NCI-H2081 treated with DMSO at 0.1 percent for 48 hours (cell line): ENCODE data around the gene PPP3CA.

Experiments used
- DNase-seq: peaks from one replicate; lab custom pipeline; 2025; lab: John Stamatoyannopoulos, UW

Gene PPP3CA

DNA sequence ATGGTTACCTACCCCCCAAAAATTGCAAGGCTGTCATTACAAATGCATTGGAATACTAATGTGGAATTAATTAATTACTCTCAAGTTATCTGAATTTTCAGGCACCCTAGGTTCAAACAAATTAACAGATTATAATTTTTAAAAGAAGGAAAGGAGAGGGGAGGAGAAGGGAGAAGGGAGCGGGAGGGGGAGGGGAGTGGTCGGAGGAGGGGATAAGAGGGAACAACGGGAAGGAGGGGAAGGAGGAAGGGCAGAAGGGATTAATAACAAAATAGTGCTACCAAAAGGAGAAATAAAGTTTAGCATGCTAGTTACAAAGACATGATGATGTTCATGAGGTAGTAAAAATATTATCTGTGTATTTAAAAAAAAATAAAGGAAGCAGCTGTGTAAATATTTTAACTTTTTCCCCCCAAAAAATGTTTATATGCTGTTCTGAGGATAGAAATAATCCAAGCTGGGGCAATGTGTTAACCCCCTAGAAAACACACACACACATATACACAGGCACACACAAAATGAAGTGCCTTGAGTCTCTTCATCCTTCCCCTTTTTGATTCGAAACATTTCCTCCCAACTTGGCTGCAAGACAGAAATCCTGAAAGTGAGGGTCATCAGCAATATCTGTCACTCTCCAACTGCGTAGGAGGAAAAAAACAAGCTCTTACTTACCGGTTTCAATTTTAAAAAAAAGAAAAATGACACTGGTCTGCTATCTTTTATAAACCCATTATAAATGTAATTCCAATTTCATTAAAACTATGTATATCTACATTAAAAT, 58.8 kb downstream of the PPP3CA start:
- DNase-seq, result no peak

DNA sequence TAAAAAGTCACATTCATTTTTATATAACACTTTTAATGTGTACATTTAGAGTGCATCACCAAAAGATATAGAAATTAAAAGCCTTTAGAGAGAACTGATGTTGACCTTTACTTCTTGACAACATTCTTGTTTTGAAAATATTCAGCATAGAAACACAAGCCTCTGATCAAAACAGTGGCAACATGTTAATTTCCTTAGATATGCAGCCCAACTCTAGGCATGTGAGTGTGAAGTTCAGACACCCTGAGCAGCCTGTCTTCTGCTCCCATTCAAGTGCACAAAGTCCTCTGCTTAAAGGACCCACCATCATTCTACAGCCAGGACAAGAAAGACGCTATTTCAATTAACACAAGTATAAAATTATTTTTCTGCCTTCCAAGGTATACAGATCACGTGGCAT, 60.0 kb downstream of the PPP3CA start:
- no peak for DNase-seq

DNA sequence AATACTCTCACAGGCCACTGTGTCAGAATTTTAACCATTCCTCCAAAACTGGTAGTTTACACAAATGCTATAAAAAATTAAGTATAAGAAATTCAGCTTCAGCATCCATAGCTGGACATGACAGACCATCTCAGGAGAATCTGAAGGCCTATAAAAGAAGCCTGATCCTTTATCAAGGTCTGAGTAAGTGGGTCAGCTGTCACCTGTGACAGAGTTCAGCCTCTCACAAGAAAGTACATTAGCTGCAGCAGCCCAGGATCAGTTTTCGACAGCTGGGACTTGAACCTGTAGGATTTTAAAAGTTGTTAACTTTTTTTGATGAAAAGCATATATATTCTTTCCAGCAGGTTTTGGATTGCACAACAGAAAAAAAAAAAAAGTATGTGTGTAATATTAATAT, 60.7 kb downstream of the PPP3CA start:
- no peak for DNase-seq

DNA sequence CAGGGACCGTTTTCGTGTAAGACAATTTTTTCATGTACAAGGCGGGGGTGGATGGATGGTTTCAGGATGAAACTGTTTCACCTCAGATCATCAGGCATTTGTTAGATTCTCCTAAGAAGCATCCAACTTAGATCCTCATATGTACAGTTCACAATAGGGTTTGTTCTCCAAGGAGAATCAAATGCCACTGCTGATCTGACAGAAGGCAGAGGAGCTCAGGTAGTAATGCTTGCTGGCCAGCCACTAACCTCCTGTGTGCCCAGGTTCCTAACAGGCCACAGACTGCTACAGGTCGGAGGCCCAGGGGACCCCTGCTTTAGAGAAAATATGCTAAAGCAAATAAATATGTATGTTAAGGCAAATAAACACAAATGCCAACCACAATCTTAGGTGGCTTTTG, 61.3 kb downstream of the PPP3CA start:
- DNase-seq, result no peak

DNA sequence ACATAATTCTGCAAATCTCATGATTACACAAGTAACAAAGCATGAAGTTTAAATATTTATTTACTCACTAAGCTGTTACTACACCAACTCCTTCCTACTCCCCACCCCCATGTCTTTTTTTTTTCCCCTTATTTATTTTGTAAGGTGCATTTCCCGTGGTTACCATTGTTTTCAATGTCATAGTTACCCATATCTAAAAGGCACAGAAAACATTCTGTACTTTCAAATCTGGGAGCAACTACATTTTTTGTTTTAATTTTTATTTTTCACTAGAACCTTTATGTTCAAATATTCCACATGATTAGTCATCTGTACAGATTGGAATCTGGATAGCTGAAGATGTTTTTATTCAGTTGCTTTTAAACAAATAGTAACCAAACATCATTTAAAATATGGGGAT, 62.8 kb downstream of the PPP3CA start:
- DNase-seq, result no peak

DNA sequence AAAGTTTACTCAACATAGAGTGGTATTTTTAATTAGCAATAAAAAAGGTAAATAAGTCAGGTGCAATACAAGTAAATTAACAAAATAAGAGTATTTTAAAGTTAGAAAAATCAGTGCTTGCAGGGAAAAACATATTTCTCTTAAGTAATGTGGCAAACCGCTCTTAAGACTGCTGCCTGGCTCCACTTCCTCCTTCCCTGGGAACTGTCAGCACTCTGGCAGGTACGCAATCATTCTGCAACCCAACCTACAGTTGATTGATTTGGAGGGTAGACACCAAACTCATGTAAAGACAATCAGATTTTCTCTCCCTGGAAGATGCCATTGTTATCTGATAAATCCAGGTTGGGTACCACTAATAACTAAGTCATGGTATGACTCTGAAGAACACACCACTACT, 63.9 kb downstream of the PPP3CA start:
- no peak for DNase-seq

DNA sequence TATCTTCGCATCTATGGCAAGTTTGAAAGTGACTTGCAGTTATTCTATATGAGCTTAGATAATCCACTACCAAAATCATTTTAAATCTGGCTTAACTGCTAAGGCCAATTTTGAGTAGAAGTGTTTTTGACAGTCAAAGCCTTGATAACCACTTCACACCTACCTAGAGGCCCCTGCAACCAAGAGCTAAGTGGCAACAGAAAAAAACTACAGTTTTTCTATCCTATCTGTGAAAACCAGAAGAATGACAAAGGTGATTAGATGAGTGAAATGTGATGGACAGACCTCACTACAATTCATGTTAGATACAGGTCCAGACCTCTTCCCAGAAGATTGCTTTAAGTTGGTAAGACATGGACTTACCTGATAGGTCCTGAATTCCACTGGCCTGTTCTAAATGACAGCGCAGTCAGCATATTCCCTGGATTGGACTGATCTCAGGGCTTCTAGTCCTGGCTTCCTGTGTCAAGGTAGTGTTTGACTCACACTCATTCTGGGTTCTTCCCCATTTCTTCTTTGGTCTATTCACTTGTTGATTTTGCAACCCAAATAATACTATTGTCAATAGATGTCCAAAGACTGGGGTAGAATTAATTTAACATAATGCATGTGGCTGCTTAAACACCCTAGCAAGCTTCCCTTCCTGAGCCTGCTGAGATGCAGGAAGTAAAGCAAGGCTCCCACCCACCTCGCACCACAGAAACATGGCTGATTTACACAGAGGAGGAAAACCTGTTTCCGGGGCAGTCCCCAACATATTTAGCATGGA, 65.1 kb downstream of the PPP3CA start:
- DNase-seq, result no peak

DNA sequence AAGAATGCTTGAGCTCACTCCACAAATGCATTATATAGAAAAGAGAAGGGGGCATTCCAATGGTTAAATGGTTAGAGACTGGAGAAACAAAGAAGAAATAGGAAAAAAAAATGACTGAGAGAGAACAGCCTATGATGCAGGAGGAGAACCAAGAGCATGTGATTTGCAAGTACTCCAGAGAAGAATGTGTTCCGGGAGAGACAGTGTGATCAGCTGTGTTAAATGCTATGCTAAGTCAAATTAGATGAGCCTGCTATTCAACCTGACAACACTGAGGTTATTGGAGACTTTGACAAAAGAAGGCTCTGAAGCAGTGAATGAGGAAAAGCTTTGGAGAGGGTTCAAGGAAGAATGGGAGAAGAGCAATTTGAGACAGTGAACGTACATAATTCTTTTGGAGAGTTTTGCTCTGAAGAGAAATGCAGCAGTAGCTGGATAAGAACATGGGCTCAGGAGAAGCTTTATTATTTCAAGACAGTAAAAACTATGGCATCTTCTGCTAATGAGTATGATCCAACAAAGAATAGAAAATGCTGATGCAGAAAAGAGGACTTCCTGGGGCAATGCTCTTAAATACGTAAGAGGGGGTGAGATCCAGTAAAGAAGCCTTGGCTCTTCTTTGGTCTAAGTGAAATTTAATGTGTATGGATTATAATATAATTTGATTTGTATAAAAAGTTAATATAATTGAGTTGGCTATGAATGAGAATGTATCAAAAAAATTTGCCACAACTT, 66.3 kb downstream of the PPP3CA start:
- DNase-seq, result no peak

DNA sequence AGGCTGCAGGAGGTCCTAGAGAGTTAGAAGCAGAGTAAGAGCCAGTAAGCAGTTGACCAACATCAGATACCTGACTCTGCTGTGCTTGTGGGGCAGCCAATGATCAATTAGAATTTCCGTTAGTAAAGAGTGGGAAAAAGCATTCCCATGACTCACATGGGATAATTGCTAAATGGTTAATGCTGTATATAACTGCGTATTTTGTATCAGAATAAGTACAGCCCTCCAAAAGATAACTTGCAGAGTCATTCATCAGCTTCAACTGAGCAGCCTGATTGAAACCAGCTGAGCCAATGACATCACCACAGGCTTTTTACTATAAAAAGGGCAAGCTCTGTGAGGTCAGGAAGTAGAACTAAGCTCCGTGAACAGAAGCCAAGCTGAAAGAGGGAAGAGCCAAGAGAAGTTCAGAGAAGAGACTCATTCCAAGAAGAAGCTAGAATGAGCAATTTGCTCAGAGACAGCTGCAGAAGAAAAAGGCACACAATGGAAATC, 67.9 kb downstream of the PPP3CA start:
- DNase-seq, result no peak

DNA sequence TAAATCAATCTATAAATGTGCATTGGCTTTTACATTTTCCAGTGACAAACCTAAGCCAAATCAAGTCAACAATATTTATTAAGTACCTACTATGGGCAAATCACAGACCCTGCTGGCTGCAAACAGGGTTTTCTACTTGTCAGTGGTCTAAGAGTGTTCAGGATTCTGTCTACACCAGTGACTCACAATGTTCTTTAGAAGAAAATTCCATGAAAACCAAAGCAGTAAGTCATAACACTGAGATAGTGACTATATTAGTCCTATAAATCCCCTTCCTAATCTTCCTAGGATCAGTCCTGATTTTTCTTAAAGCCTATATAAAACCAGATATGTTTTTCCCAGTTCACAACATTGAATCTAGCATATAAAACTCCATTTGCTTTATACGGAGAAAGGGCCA, 69.7 kb downstream of the PPP3CA start:
- no peak for DNase-seq

DNA sequence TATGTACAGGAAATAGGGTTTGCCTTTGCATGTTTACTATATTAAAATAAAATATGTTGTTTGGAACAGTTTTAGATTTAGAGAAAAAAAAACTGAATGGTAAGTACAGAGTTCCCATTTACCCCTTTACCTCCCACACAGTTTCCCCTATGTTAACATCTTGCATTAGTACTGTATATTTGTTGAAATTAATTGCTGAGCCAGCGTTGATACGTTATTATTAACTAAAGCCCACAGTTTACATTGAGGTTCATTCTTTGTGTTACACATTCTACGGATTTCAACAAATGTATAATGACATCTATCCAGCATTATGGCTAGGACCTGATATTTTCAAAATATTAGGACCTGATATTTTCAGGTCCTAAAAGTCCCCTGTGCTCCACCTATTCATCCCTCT, 70.7 kb downstream of the PPP3CA start:
- no peak for DNase-seq

DNA sequence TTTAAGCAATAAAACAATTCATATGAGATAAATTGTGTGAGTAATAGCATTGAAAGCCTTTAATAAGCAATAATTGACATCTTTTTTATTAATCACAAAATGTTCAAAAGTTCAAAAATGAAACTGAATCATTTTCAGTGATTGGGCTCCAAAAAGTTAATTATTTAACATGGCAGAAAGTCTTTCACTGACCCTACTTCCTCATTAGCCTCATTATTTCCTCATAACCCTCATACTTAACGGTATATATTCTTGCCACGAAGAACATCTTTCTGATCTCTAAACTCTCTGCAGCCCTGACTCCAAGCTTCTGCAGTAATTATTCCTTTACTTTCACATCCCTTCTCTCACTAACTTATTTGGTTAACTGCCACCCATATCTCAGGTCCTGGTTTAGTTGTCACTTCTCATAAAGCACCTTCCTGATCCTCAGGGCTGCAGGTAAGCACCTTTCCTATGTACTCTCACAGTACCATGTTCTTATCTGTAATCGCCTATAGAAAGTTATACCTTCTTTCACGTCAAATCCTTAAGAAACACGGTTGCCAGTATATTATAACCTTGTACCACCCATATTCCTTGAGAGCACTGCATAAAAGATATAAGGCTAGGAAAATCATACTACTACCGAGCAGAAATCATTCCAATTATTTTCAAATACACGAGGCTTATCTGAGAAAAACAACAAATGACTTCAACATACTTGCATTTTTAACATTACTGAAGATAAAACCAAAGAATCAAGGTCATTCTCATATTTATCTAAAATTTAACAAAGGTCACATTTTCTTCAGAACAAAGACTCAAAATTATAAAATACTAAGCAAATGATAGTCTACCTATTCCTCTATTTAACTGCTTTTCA, 72.2 kb downstream of the PPP3CA start:
- no peak for DNase-seq

DNA sequence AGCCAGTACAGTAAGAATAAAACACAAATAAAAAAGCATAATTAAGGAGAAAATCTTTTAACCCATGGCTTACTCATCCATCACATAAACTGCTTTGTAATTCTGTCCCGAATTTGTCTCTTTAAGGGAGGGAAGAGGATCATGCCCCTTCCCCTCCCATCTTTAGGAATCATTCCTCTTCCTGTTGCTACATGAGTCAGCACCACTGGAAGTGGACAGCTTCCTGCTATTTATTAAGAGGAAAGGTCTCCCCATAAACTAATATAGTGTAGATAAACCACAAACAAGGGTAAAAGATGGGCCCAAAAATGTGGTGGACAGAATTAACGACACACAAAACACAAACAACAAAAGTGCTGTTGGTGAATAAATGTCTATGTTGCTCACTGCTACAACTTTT, 75.8 kb downstream of the PPP3CA start:
- no peak for DNase-seq

DNA sequence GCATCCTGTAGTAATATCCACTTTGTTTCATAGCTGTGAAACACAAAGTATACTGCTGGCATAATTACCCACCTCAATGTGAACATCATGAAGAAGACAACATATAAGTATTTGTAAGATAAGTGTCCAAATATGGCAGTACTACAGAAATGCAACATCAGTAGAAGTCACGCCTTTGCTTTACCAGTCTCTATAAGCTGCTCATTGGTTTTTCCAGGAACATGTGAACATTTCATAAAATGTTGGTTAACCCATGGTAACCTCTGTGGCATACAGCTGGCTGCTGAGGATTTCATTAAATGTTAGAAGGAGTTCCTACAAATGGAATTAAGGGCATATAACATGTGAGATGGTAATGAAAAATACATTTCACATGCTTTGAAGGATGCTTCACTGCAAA, 77.6 kb downstream of the PPP3CA start:
- no peak for DNase-seq

DNA sequence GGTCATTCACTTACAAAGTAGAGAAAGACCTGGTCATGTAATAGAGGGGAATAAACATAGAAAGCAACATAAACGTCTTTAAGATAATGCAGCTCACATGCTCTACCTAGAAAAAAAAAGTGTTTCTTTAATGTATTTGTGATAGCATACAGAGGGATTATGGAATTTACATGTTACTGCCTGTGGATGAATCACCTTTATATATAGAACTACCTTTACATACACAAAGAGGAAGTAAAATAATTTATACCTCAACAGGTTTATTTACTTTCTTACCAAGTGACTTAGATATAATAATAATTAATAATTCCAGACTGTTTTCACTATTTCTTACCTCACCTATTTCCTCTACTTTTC, 81.5 kb downstream of the PPP3CA start:
- DNase-seq, result no peak

DNA sequence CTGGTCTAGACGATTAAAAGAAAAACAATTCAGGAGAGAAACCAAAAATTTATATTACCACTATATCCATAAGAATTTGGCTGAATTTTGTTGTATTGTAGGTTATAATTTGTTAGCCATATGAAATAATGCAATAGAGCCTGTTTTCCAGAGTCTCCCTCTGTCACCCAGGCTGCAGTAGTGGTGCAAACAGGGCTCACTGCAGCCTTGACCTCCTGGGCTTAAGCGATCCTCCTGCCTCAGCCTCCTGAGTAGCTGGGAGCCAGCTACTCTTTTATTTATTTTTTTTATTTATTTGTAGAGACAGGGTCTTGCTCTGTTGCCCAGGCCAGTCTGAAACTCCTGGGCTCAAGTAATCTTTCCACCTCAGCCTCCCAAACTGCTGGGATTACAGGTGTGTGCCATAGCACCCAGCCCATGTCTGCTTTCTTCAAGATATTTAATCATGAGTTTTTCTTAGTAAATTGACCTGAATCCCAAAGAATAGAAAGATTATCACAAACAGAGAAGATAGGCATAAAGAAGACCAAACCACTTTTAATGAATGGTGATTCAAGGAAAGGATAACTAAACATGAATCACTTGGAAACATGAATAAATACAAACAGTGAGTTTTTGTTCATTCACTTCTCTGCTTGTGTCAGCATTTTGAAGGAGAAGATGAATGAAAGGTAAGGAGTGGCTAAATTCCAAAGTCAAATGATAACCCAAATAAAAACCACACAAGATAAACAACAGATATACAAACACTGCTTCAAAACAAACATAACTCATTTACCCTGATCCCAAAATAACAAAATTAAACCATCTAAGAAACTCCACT, 82.1 kb downstream of the PPP3CA start:
- no peak for DNase-seq

DNA sequence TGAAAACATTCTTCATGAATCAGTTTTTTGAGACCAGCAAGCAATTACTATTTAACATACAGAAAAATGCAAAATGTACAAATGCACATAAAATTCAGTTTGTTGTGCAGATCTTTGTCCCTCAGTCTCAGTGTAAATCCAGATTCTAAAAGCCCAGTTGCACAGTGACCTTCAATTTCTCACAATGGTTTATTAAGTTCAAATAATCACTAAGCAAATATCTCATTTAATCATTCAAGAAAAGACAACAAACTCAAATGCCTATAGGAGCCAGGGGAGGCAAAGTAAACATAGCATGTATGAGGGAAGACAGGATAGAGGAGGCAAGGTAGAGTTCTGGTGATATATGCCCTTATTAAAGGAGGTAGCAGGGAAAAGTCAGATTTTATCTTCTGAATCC, 82.8 kb downstream of the PPP3CA start:
- DNase-seq, result no peak

DNA sequence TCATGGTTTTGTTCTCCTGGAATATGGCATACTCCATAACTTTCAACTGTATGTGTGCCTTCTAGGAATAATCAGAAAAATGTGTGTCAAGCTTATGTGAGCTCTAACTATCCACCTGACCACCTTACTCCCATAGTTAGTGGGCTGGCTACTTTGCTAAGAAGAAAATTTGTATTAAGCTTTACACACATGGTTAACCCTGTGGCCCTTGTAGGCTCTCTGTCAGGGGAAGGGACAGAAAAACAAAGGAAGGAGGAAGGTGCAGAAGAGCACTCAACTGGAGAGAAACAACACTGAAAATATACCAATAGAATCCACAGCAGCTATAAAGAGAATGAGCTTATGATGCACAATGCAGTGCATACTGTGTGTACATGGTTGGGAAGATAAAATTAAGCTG, 84.6 kb downstream of the PPP3CA start:
- no peak for DNase-seq

DNA sequence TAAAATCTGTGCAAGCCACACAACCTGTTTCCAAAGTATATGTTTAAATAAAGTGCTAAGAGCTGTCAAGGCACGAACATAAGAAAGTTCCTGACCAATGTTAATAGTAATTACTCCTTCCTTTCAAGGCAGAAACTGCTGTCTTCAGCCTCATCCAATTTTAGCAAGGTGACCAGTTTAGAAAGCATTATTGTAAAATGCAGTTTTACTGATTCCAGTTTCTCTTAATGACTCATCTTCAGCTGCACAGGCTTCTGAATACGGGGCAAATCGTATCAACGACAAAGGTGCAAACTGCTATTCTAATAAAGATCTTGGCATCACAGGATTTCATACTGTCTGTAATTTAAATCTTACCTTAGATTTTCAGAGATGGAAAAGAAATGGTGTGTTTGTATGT, 87.5 kb downstream of the PPP3CA start:
- no peak for DNase-seq

DNA sequence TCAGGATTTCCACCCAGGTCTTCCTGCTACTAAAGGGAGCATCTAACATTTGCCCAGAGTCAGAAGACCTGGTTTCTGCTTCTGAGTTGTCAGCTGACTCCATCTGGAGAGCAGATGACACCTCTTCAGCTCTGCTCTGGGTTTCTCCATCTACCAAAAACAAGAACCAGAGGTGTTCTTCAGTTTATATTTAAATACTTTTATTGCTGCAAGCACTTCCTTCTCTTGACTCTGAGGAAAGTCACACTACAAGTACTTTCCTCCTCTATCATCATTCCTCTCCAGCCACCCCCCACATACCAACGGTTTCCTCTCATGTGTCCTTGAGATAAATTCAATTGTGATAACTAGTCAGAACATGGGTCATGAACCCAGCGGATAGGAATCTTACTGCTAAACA, 88.4 kb downstream of the PPP3CA start:
- no peak for DNase-seq

DNA sequence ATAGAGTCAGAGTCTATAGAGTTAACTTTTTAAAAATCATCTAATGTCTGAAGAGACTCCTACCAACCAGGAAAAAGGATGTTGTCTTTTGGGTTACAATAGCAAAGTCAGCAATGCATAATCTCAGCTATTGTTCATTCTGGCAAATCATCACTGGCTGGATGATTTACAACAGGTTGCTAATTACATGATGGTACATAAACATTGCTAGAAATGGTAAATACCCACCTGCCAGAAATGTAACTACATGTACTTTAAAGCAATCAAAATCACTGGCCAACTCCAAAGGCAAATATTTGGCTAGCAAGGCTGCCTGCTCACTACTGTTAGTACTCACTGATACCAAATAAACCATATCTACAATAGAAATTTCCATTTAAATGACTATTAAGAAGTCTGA, 91.1 kb downstream of the PPP3CA start:
- peak; percentile 89 for DNase-seq
